ENCODE measurements around the gene PLCD3. TPM values are rescaled to one million over a fixed set of nuclear protein-coding genes. Genes with fewer than 3 reads are reported as not detected.

Gene PLCD3
- total and polyA plus RNA-seq, 2 of the 13 experiments (the other 11 are each of a cell fraction or from before 2014, with no cell fraction given), result 11.3 to 39.1 TPM

DNA sequence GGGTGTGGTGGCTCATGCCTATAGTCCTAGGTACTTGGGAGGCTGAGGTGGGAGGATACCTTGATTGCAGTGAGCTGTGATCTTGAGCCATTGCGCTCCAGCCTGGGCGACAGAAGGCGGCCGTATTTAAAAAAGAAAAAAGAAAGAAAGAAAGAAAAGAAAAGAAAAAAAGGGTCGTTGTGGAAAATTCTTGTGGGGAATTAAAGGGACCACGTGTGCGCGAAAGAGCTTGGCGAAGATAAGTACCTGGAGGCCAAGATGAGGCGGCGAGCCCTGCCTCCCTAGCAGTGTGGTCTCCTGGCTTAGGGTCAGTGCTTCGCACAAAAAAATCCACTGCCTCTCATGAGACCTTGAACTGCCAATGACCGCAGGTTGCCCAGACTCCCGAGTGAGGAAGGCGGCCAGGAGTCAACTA lies 71.9 kb downstream of the PLCD3 start (continued):
- TF ChIP-seq PCBP2 (optimal IDR thresholded peaks at IDR 0.05; ENCODE audit: low read depth, low read length, poor library complexity, severe bottlenecking) (no peak), ZNF350 (CRISPR knock-in tag; IDR thresholded peaks at IDR 0.05; ENCODE audit: borderline replicate concordance, low read depth) (no peak), ZNF296 (CRISPR knock-in tag; conservative IDR thresholded peaks at IDR 0.05) (peak; percentile 67; the same call in 1 of the 2 replicates), RFXAP (CRISPR knock-in tag; IDR thresholded peaks at IDR 0.05; ENCODE audit: borderline replicate concordance) (0 out of 2 replicates have a peak, but pooled peaks have one; percentile 13), HNRNPUL1 (IDR thresholded peaks at IDR 0.05; ENCODE audit: low read depth, low read length) (no peak), NONO (IDR thresholded peaks at IDR 0.05) (no peak), NONO (CRISPR knock-in tag; conservative IDR thresholded peaks at IDR 0.05) (peak; percentile 10; the same call in 1 of the 2 replicates), ZNF839 (CRISPR knock-in tag; IDR thresholded peaks at IDR 0.05; ENCODE audit: borderline replicate concordance) (no peak), KLF12 (CRISPR knock-in tag; IDR thresholded peaks at IDR 0.05; ENCODE audit: borderline replicate concordance) (0 out of 2 replicates have a peak, but pooled peaks have one; percentile 74), ZNF121 (CRISPR knock-in tag; IDR thresholded peaks at IDR 0.05) (no peak), KLF16 (CRISPR knock-in tag; IDR thresholded peaks at IDR 0.05) (no peak), ZNF431 (CRISPR knock-in tag; IDR thresholded peaks at IDR 0.05; ENCODE audit: borderline replicate concordance, low read depth) (peak; percentile 72; the same call in 1 of the 2 replicates), KDM3A (CRISPR knock-in tag; IDR thresholded peaks at IDR 0.05; ENCODE audit: low read depth) (0 out of 2 replicates have a peak, but pooled peaks have one; percentile 8), ZEB1 (IDR thresholded peaks at IDR 0.05; ENCODE audit: insufficient replicate concordance, low read depth) (peak; percentile 47), RARA (CRISPR knock-in tag; IDR thresholded peaks at IDR 0.05) (peak; percentile 88), DMAP1 (CRISPR knock-in tag; IDR thresholded peaks at IDR 0.05) (no peak)
- TF ChIP-seq, protein P1, sequence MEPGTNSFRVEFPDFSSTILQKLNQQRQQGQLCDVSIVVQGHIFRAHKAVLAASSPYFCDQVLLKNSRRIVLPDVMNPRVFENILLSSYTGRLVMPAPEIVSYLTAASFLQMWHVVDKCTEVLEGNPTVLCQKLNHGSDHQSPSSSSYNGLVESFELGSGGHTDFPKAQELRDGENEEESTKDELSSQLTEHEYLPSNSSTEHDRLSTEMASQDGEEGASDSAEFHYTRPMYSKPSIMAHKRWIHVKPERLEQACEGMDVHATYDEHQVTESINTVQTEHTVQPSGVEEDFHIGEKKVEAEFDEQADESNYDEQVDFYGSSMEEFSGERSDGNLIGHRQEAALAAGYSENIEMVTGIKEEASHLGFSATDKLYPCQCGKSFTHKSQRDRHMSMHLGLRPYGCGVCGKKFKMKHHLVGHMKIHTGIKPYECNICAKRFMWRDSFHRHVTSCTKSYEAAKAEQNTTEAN (CRISPR knock-in tag; conservative IDR thresholded peaks at IDR 0.05), result 0 out of 2 replicates have a peak, but pooled peaks have one; percentile 60
- TF ChIP-seq, protein P2, sequence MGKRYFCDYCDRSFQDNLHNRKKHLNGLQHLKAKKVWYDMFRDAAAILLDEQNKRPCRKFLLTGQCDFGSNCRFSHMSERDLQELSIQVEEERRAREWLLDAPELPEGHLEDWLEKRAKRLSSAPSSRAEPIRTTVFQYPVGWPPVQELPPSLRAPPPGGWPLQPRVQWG (CRISPR knock-in tag; IDR thresholded peaks at IDR 0.05; ENCODE audit: borderline replicate concordance, low read depth), result no peak
- TF ChIP-seq, protein P3, sequence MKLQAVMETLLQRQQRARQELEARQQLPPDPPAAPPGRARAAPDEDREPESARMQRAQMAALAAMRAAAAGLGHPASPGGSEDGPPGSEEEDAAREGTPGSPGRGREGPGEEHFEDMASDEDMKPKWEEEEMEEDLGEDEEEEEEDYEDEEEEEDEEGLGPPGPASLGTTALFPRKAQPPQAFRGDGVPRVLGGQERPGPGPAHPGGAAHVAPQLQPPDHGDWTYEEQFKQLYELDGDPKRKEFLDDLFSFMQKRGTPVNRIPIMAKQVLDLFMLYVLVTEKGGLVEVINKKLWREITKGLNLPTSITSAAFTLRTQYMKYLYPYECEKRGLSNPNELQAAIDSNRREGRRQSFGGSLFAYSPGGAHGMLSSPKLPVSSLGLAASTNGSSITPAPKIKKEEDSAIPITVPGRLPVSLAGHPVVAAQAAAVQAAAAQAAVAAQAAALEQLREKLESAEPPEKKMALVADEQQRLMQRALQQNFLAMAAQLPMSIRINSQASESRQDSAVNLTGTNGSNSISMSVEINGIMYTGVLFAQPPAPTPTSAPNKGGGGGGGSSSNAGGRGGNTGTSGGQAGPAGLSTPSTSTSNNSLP (IDR thresholded peaks at IDR 0.05; ENCODE audit: low read depth, low read length), result no peak
- TF ChIP-seq, protein P4, sequence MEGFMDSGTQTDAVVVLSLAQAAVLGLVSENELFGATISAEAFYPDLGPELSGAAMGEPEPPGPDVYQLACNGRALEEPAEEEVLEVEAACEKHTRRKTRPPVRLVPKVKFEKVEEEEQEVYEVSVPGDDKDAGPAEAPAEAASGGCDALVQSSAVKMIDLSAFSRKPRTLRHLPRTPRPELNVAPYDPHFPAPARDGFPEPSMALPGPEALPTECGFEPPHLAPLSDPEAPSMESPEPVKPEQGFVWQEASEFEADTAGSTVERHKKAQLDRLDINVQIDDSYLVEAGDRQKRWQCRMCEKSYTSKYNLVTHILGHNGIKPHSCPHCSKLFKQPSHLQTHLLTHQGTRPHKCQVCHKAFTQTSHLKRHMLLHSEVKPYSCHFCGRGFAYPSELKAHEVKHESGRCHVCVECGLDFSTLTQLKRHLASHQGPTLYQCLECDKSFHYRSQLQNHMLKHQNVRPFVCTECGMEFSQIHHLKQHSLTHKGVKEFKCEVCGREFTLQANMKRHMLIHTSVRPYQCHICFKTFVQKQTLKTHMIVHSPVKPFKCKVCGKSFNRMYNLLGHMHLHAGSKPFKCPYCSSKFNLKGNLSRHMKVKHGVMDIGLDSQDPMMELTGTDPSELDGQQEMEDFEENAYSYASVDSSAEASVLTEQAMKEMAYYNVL (CRISPR knock-in tag; IDR thresholded peaks at IDR 0.05; ENCODE audit: borderline replicate concordance), result no peak
- TF ChIP-seq, protein P5, sequence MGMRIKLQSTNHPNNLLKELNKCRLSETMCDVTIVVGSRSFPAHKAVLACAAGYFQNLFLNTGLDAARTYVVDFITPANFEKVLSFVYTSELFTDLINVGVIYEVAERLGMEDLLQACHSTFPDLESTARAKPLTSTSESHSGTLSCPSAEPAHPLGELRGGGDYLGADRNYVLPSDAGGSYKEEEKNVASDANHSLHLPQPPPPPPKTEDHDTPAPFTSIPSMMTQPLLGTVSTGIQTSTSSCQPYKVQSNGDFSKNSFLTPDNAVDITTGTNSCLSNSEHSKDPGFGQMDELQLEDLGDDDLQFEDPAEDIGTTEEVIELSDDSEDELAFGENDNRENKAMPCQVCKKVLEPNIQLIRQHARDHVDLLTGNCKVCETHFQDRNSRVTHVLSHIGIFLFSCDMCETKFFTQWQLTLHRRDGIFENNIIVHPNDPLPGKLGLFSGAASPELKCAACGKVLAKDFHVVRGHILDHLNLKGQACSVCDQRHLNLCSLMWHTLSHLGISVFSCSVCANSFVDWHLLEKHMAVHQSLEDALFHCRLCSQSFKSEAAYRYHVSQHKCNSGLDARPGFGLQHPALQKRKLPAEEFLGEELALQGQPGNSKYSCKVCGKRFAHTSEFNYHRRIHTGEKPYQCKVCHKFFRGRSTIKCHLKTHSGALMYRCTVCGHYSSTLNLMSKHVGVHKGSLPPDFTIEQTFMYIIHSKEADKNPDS (CRISPR knock-in tag; IDR thresholded peaks at IDR 0.05), result 0 out of 2 replicates have a peak, but pooled peaks have one; percentile 19
